Measurements from ENCODE around the gene HESX1.

Gene HESX1

GRCh38 chr3:57169872-57170623 lies 29.7 kb downstream of the HESX1 start:
- TF ChIP-seq CTCF (IDR thresholded peaks at IDR 0.05; ENCODE audit: low read depth, low read length): peak; percentile 85
- DNase-seq (ENCODE audit: low read depth, low spot score): peak; percentile 72
- in situ Hi-C loops (cut with HindIII; ENCODE audit: low sequenced_read_pairs): no loop called here
- peak overlapping the region; percentile 42 for H3K4me3 ChIP-seq (ENCODE audit: low read depth, low read length)

- no peak overlapping the region for H3K4me3 ChIP-seq (ENCODE audit: low read depth, low read length)
- in situ Hi-C loops (cut with HindIII; ENCODE audit: low sequenced_read_pairs): no loop called here
- DNase-seq (ENCODE audit: low read depth, low spot score): no peak
- TF ChIP-seq CTCF (IDR thresholded peaks at IDR 0.05; ENCODE audit: low read depth, low read length): no peak
Measured at GRCh38 chr3:57169108-57169507, 30.7 kb downstream of the HESX1 start.

GRCh38 chr3:57168151-57168550 lies 31.6 kb downstream of the HESX1 start:
- in situ Hi-C loops (cut with HindIII; ENCODE audit: low sequenced_read_pairs): no loop called here
- no peak for TF ChIP-seq CTCF (IDR thresholded peaks at IDR 0.05; ENCODE audit: low read depth, low read length)
- no peak overlapping the region for H3K4me3 ChIP-seq (ENCODE audit: low read depth, low read length)
- no peak for DNase-seq (ENCODE audit: low read depth, low spot score)

- no peak overlapping the region for H3K4me3 ChIP-seq (ENCODE audit: low read depth, low read length)
- TF ChIP-seq CTCF (IDR thresholded peaks at IDR 0.05; ENCODE audit: low read depth, low read length): no peak
- in situ Hi-C loops (cut with HindIII; ENCODE audit: low sequenced_read_pairs): no loop called here
- DNase-seq (ENCODE audit: low read depth, low spot score): no peak
Measured at GRCh38 chr3:57166660-57167059, 33.1 kb downstream of the HESX1 start.

GRCh38 chr3:57165641-57166040 lies 34.1 kb downstream of the HESX1 start:
- in situ Hi-C loops (cut with HindIII; ENCODE audit: low sequenced_read_pairs): no loop called here
- no peak overlapping the region for H3K4me3 ChIP-seq (ENCODE audit: low read depth, low read length)
- no peak for TF ChIP-seq CTCF (IDR thresholded peaks at IDR 0.05; ENCODE audit: low read depth, low read length)
- DNase-seq (ENCODE audit: low read depth, low spot score): no peak

- peak within 1 kb of the TSS; percentile 60 for H3K4me3 ChIP-seq (ENCODE audit: low read depth, low read length)
- DNase-seq (ENCODE audit: low read depth, low spot score): peak; percentile 73
- in situ Hi-C loops (cut with HindIII; ENCODE audit: low sequenced_read_pairs): no loop called here
- no peak for TF ChIP-seq CTCF (IDR thresholded peaks at IDR 0.05; ENCODE audit: low read depth, low read length)
Measured at GRCh38 chr3:57164657-57165573, 34.9 kb downstream of the HESX1 start, which contains the start of gene IL17RD. TSS of gene IL17RD (minus strand) at chr3:57165353. CDS start at chr3:57165286, 67 bp downstream.

Measured in astrocyte of the spinal cord (primary cell).